ENCODE data around the gene PDSS2. TPM values are rescaled to one million over a fixed set of nuclear protein-coding genes. Genes with fewer than 3 reads are reported as not detected.

The PDSS2 gene
- total RNA-seq, 1 experiment from 2014 or later, result 10.2 TPM

GRCh38 chr6:107132330-107132954, 326.9 kb downstream of the PDSS2 start:
- H3K27me3 Mint-ChIP-seq (ENCODE audit: insufficient read depth, unreplicated experiment), result no peaks in the 10 kb centered on the region
- no TSS peak for BruUV-seq (replicated peaks)
- ChIA-PET POLR2A (interaction anchor here (0.6 kb wide), 1 partner anchor 16 kb away, joined by 3 read pairs; no protein-coding TSS in a partner anchor), CTCF (interaction anchor here (0.6 to 1.5 kb wide), 6 partner anchors 9 to 541 kb away, joined by 3 to 5 read pairs (median 4); no protein-coding TSS in a partner anchor)
- H3K9me3 Mint-ChIP-seq (ENCODE audit: unreplicated experiment), result no peaks in the 10 kb centered on the region
- DNase-seq (ENCODE audit: unreplicated experiment), result peak; percentile 44
- no peaks in the 10 kb centered on the region for H3K36me3 Mint-ChIP-seq (ENCODE audit: insufficient read depth, unreplicated experiment)
- H3K4me1 Mint-ChIP-seq (ENCODE audit: insufficient read depth, unreplicated experiment), result no peaks in the 10 kb centered on the region
- intact Hi-C loops (cut with micrococcal nuclease), result loop anchor here (1.0 to 10.0 kb wide), 2 partner anchors 182 to 543 kb away; no protein-coding TSS in a partner anchor
- H3K4me3 Mint-ChIP-seq (ENCODE audit: unreplicated experiment), result no peak overlapping the region
- H3K27ac Mint-ChIP-seq (ENCODE audit: low read depth, unreplicated experiment), result no peak overlapping the region
- peak; percentile 52 for TF ChIP-seq CTCF (IDR thresholded peaks at IDR 0.05; ENCODE audit: unreplicated experiment)

- ChIA-PET POLR2A (interaction anchor here (0.7 kb wide), 1 partner anchor 550 kb away, joined by 4 read pairs; no protein-coding TSS in a partner anchor), CTCF (interaction anchor here (0.6 to 0.7 kb wide), 2 partner anchors 70 to 598 kb away, joined by 3 read pairs; no protein-coding TSS in a partner anchor)
- DNase-seq (ENCODE audit: unreplicated experiment), result no peak
- TF ChIP-seq CTCF (IDR thresholded peaks at IDR 0.05; ENCODE audit: unreplicated experiment), result no peak
- Mint-ChIP-seq H3K27ac (ENCODE audit: low read depth, unreplicated experiment) (no peak overlapping the region), H3K4me1 (ENCODE audit: insufficient read depth, unreplicated experiment) (no peaks in the 10 kb centered on the region), H3K27me3 (ENCODE audit: insufficient read depth, unreplicated experiment) (no peaks in the 10 kb centered on the region), H3K36me3 (ENCODE audit: insufficient read depth, unreplicated experiment) (no peaks in the 10 kb centered on the region), H3K9me3 (ENCODE audit: unreplicated experiment) (no peaks in the 10 kb centered on the region), H3K4me3 (ENCODE audit: unreplicated experiment) (no peak overlapping the region)
- BruUV-seq (replicated peaks), result no TSS peak
- intact Hi-C loops (cut with micrococcal nuclease), result no loop called here
These were observed 329.9 kb downstream of the PDSS2 start for GRCh38 chr6:107129370-107129925.

- no peak for TF ChIP-seq CTCF (IDR thresholded peaks at IDR 0.05; ENCODE audit: unreplicated experiment)
- CTCF ChIA-PET, result interaction anchor here (0.7 kb wide), 1 partner anchor 599 kb away, joined by 3 read pairs; no protein-coding TSS in a partner anchor
These were observed 330.8 kb downstream of the PDSS2 start for GRCh38 chr6:107128577-107128976.

GRCh38 chr6:107128175-107128574, 331.2 kb downstream of the PDSS2 start:
- ChIA-PET POLR2A (no interaction called here), CTCF (no interaction called here)
- intact Hi-C loops (cut with micrococcal nuclease), result no loop called here
- Mint-ChIP-seq H3K36me3 (ENCODE audit: insufficient read depth, unreplicated experiment) (no peaks in the 10 kb centered on the region), H3K27ac (ENCODE audit: low read depth, unreplicated experiment) (no peak overlapping the region), H3K9me3 (ENCODE audit: unreplicated experiment) (no peaks in the 10 kb centered on the region), H3K27me3 (ENCODE audit: insufficient read depth, unreplicated experiment) (no peaks in the 10 kb centered on the region), H3K4me1 (ENCODE audit: insufficient read depth, unreplicated experiment) (no peaks in the 10 kb centered on the region), H3K4me3 (ENCODE audit: unreplicated experiment) (no peak overlapping the region)
- BruUV-seq (replicated peaks), result no TSS peak
- TF ChIP-seq CTCF (IDR thresholded peaks at IDR 0.05; ENCODE audit: unreplicated experiment), result no peak
- DNase-seq (ENCODE audit: unreplicated experiment), result peak; percentile 5

More at GRCh38 chr6:107128577-107128976, 330.8 kb downstream of the PDSS2 start:
- intact Hi-C loops (cut with micrococcal nuclease), result no loop called here
- DNase-seq (ENCODE audit: unreplicated experiment), result no peak
- no peak overlapping the region for H3K4me3 Mint-ChIP-seq (ENCODE audit: unreplicated experiment)
- H3K36me3 Mint-ChIP-seq (ENCODE audit: insufficient read depth, unreplicated experiment), result no peaks in the 10 kb centered on the region
- H3K27ac Mint-ChIP-seq (ENCODE audit: low read depth, unreplicated experiment), result no peak overlapping the region
- no peaks in the 10 kb centered on the region for H3K27me3 Mint-ChIP-seq (ENCODE audit: insufficient read depth, unreplicated experiment)
- no TSS peak for BruUV-seq (replicated peaks)
- no peaks in the 10 kb centered on the region for H3K9me3 Mint-ChIP-seq (ENCODE audit: unreplicated experiment)
- no peaks in the 10 kb centered on the region for H3K4me1 Mint-ChIP-seq (ENCODE audit: insufficient read depth, unreplicated experiment)
- POLR2A ChIA-PET, result no interaction called here
